ENCODE results near the gene CEBPA.

Gene CEBPA

GRCh38 chr19:33275933-33276619 is 26.3 kb downstream of the CEBPA start:
- no peak overlapping the region for H3K4me3 Mint-ChIP-seq
- H3K9me3 Mint-ChIP-seq, result no peaks in the 10 kb centered on the region
- H3K27me3 Mint-ChIP-seq, result peaks cover 9% of the 10 kb centered on the region
- no peak for DNase-seq (ENCODE audit: low spot score in 2 of 2)
- no peaks in the 10 kb centered on the region for H3K36me3 Mint-ChIP-seq (ENCODE audit: insufficient read depth)
- no peak overlapping the region for H3K27ac Mint-ChIP-seq (ENCODE audit: low read depth)
- no peak for ATAC-seq (replicated peaks; ENCODE audit: extremely low read depth, poor library complexity, severe bottlenecking)
- H3K4me1 Mint-ChIP-seq, result peaks cover 13% of the 10 kb centered on the region

GRCh38 chr19:33275559-33275932 is 26.8 kb downstream of the CEBPA start:
- H3K9me3 Mint-ChIP-seq, result no peaks in the 10 kb centered on the region
- DNase-seq (ENCODE audit: low spot score in 2 of 2), result no peak
- no peak overlapping the region for H3K27ac Mint-ChIP-seq (ENCODE audit: low read depth)
- H3K4me1 Mint-ChIP-seq, result peaks cover 12% of the 10 kb centered on the region
- H3K4me3 Mint-ChIP-seq, result no peak overlapping the region
- peaks cover 9% of the 10 kb centered on the region for H3K27me3 Mint-ChIP-seq
- H3K36me3 Mint-ChIP-seq (ENCODE audit: insufficient read depth), result no peaks in the 10 kb centered on the region
- ATAC-seq (replicated peaks; ENCODE audit: extremely low read depth, poor library complexity, severe bottlenecking), result no peak

DNA sequence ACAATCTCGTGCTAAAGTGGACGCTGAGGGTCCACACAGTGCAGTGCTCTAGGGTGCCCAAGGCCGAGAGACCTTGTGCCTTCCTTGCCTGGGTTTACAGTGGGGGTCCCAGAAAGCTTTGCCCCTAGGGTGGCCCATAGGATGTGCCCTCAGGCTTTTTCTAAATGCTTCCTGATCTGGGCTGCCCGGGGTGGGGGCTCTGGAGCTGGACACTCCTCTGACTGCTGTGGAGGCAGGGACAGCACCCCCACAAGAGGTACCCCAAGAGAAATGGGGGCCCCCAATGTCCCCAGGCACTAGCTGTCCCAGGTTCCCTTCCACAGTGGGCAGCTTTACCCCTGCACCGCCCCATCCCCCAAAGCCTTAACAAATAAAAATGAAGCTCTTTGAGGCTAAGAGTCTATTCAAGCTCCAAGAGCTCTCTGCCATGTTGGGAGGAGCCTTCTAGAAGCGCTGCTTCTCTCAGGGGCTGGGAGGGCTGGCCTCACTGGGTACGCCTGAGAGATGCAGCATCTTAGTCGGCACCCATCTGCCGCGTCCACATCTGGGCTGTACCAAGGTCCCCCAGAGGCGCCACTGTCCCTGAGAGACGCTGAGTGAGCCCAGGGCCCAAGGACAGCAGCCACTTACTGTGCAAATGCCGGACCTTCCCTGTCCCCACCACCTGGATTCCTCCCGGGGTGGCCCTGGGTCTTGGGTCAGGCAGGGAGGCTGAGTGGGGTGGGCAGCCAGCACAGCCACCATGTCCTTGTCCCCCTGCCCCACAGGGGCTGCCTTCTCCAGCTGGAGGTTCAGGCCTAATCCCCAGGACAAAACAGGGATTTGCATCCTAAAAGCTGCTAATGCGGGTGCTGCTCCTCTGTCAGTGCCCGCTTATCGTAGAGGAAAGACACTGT is 27.4 kb downstream of the CEBPA start:
- H3K4me1 Mint-ChIP-seq, result peaks cover 6% of the 10 kb centered on the region
- ATAC-seq (replicated peaks; ENCODE audit: extremely low read depth, poor library complexity, severe bottlenecking) (no peak), DNase-seq (ENCODE audit: low spot score in 2 of 2) (no peak)
- H3K27ac Mint-ChIP-seq (ENCODE audit: low read depth), result no peak overlapping the region
- no peaks in the 10 kb centered on the region for H3K9me3 Mint-ChIP-seq
- H3K4me3 Mint-ChIP-seq, result no peak overlapping the region
- peaks cover 9% of the 10 kb centered on the region for H3K27me3 Mint-ChIP-seq
- no peaks in the 10 kb centered on the region for H3K36me3 Mint-ChIP-seq (ENCODE audit: insufficient read depth)

- Mint-ChIP-seq H3K4me1 (peaks cover 6% of the 10 kb centered on the region), H3K9me3 (no peaks in the 10 kb centered on the region), H3K27ac (ENCODE audit: low read depth) (peak overlapping the region; percentile 61), H3K4me3 (no peak overlapping the region), H3K36me3 (ENCODE audit: insufficient read depth) (no peaks in the 10 kb centered on the region), H3K27me3 (peaks cover 9% of the 10 kb centered on the region)
- DNase-seq (ENCODE audit: low spot score in 2 of 2) (no peak), ATAC-seq (replicated peaks; ENCODE audit: extremely low read depth, poor library complexity, severe bottlenecking) (no peak)
Observed at GRCh38 chr19:33273881-33274662, 28.3 kb downstream of the CEBPA start.

DNA sequence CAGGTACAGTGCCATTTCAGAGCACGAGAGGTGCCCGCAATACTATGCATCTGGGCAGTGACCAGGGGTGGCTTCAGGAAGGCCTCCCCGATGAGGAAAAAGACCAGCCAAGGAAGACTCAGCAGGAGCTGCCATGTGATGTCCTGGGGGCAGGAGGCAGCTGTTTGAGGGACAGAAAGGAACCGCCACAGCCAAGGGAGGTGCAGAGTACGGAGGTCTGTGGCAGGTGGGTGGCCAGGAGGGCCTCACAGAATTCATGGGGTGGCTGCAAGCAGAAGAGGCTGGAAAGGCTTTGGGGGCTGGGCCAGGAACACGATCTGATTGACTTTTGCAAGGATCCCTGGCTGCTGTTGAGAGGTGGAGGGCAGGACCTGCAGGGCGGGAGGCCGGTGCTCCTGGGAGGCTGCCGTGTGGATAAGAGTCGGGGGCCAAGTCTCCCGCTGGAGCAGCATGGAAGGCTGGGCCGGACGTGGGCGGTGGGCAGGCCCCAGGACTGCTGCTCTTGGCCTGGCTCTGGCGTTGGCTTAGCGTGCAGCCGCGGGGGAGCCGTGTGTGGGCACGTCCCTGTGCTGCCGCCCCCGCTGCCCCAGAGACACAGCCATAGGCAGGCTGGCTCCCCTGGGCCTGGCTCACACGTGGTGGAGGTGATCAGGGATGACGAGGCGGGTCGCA is 29.1 kb downstream of the CEBPA start:
- DNase-seq (ENCODE audit: low spot score in 2 of 2), result no peak
- no peak for ATAC-seq (replicated peaks; ENCODE audit: extremely low read depth, poor library complexity, severe bottlenecking)
- Mint-ChIP-seq H3K4me3 (no peak overlapping the region), H3K9me3 (no peaks in the 10 kb centered on the region), H3K27ac (ENCODE audit: low read depth) (no peak overlapping the region), H3K36me3 (ENCODE audit: insufficient read depth) (no peaks in the 10 kb centered on the region), H3K27me3 (peaks cover 9% of the 10 kb centered on the region), H3K4me1 (peaks cover 6% of the 10 kb centered on the region)

GRCh38 chr19:33271246-33272021 is 30.9 kb downstream of the CEBPA start:
- H3K4me3 Mint-ChIP-seq, result no peak overlapping the region
- peaks cover 9% of the 10 kb centered on the region for H3K27me3 Mint-ChIP-seq
- DNase-seq (ENCODE audit: low spot score in 2 of 2), result no peak
- no peaks in the 10 kb centered on the region for H3K9me3 Mint-ChIP-seq
- peaks cover 6% of the 10 kb centered on the region for H3K4me1 Mint-ChIP-seq
- H3K27ac Mint-ChIP-seq (ENCODE audit: low read depth), result no peak overlapping the region
- ATAC-seq (replicated peaks; ENCODE audit: extremely low read depth, poor library complexity, severe bottlenecking), result no peak
- no peaks in the 10 kb centered on the region for H3K36me3 Mint-ChIP-seq (ENCODE audit: insufficient read depth)

- no peak for DNase-seq (ENCODE audit: low spot score in 2 of 2)
- Mint-ChIP-seq H3K4me3 (no peak overlapping the region), H3K4me1 (peaks cover 6% of the 10 kb centered on the region), H3K36me3 (ENCODE audit: insufficient read depth) (no peaks in the 10 kb centered on the region), H3K9me3 (no peaks in the 10 kb centered on the region), H3K27ac (ENCODE audit: low read depth) (no peak overlapping the region), H3K27me3 (peaks cover 9% of the 10 kb centered on the region)
- no peak for ATAC-seq (replicated peaks; ENCODE audit: extremely low read depth, poor library complexity, severe bottlenecking)
Observed at GRCh38 chr19:33270769-33271168, 31.6 kb downstream of the CEBPA start.

DNA sequence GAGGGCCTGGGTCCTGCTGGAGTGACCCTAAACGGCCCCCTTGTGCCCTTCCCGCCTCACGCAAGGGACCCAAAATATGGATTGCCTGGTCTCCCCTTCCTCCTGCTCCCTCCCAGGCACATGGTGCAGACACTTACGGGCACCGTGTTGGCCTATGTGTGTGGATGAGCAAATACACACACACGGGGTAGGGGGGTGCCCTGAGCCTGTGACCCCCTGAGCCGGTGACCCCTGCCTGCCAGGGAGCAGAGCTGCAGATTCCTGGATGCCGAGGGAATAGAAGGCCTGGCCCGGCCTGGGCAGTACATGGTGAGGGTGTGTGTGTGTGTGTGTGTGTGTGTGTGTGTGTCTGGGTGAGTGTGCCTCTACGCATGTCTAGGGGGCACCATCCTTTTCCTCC is 33.3 kb downstream of the CEBPA start:
- DNase-seq (ENCODE audit: low spot score in 2 of 2) (no peak), ATAC-seq (replicated peaks; ENCODE audit: extremely low read depth, poor library complexity, severe bottlenecking) (no peak)
- Mint-ChIP-seq H3K4me3 (no peak overlapping the region), H3K27me3 (peaks cover 18% of the 10 kb centered on the region), H3K27ac (ENCODE audit: low read depth) (no peak overlapping the region), H3K9me3 (no peaks in the 10 kb centered on the region), H3K36me3 (ENCODE audit: insufficient read depth) (no peaks in the 10 kb centered on the region), H3K4me1 (peaks cover 8% of the 10 kb centered on the region)

- DNase-seq (ENCODE audit: low spot score in 2 of 2) (no peak), ATAC-seq (replicated peaks; ENCODE audit: extremely low read depth, poor library complexity, severe bottlenecking) (no peak)
- peaks cover 5% of the 10 kb centered on the region for H3K4me1 Mint-ChIP-seq
- H3K9me3 Mint-ChIP-seq, result no peaks in the 10 kb centered on the region
- no peak overlapping the region for H3K27ac Mint-ChIP-seq (ENCODE audit: low read depth)
- no peaks in the 10 kb centered on the region for H3K36me3 Mint-ChIP-seq (ENCODE audit: insufficient read depth)
- peaks cover 19% of the 10 kb centered on the region for H3K27me3 Mint-ChIP-seq
- H3K4me3 Mint-ChIP-seq, result no peak overlapping the region
Observed at GRCh38 chr19:33268162-33268991, 34.0 kb downstream of the CEBPA start.

DNA sequence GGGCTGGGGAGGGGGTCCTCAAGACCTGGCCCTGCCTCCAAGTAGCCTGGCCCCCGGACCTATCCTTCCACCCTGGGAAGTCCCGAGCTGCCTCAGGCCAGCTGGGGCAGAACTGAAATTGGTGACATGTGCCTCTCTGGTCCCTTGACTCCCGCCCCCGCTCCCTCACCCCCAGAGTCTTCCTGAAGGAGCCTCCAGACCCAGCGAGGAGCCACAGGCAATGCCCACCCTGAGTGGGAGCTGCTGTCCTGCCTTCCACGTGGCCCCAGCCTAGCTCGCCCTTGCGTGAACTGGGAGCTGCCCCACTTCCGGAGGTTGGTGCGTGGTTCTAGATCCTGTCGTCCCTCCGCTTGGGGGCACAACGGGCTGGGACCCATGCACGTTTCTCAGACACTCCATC is 34.6 kb downstream of the CEBPA start:
- no peak overlapping the region for H3K4me3 Mint-ChIP-seq
- H3K27me3 Mint-ChIP-seq, result peaks cover 19% of the 10 kb centered on the region
- H3K27ac Mint-ChIP-seq (ENCODE audit: low read depth), result no peak overlapping the region
- DNase-seq (ENCODE audit: low spot score in 2 of 2) (no peak), ATAC-seq (replicated peaks; ENCODE audit: extremely low read depth, poor library complexity, severe bottlenecking) (no peak)
- peaks cover 6% of the 10 kb centered on the region for H3K4me1 Mint-ChIP-seq
- H3K9me3 Mint-ChIP-seq, result no peaks in the 10 kb centered on the region
- no peaks in the 10 kb centered on the region for H3K36me3 Mint-ChIP-seq (ENCODE audit: insufficient read depth)

- H3K27ac Mint-ChIP-seq (ENCODE audit: low read depth), result no peak overlapping the region
- no peaks in the 10 kb centered on the region for H3K36me3 Mint-ChIP-seq (ENCODE audit: insufficient read depth)
- DNase-seq (ENCODE audit: low spot score in 2 of 2), result no peak
- H3K4me3 Mint-ChIP-seq, result no peak overlapping the region
- peaks cover 13% of the 10 kb centered on the region for H3K4me1 Mint-ChIP-seq
- H3K9me3 Mint-ChIP-seq, result no peaks in the 10 kb centered on the region
- H3K27me3 Mint-ChIP-seq, result peaks cover 14% of the 10 kb centered on the region
- no peak for ATAC-seq (replicated peaks; ENCODE audit: extremely low read depth, poor library complexity, severe bottlenecking)
Observed at GRCh38 chr19:33266974-33267484, 35.3 kb downstream of the CEBPA start.
